ENCODE results near the gene TBC1D22A.

- TF ChIP-seq POLR2A (IDR thresholded peaks at IDR 0.05; ENCODE audit: low read length) (no peak), GATA1 (IDR thresholded peaks at IDR 0.05; ENCODE audit: low read depth, low read length) (no peak)
Observed at GRCh38 chr22:46957521-46957920, 195.1 kb downstream of the TBC1D22A start.
